Esophagus (tissue), 2 donors: Measurements from ENCODE around the gene RNPEPL1. TPM values are rescaled to one million over a fixed set of nuclear protein-coding genes. Genes with fewer than 3 reads are reported as not detected.

Source experiments
- H3K27ac ChIP-seq, 2 donors: one replicate each; pipeline ENCODE4 v1.5.1; 2013; ENCODE audit warnings: low read depth in 2 of 2, mild to moderate bottlenecking in 2 of 2, inconsistent platforms in 1 of 2, low read length in 1 of 2, moderate library complexity in 1 of 2
- H3K27me3 ChIP-seq, 2 donors: one replicate each; pipeline ENCODE4 v1.6.1; 2013; ENCODE audit warnings: low read length in 2 of 2, control low read depth in 1 of 2, mild to moderate bottlenecking in 1 of 2; ENCODE audit not compliant: insufficient read depth in 2 of 2, control insufficient read depth in 1 of 2
- H3K36me3 ChIP-seq, 2 donors: one replicate each; pipeline ENCODE4 v1.6.1; 2013; ENCODE audit warnings: low read length in 1 of 2; ENCODE audit not compliant: control insufficient read depth in 2 of 2, insufficient read depth in 2 of 2
- H3K4me1 ChIP-seq, 2 donors: one replicate each; pipeline ENCODE4 v1.6.1; 2013; ENCODE audit warnings: low read length in 1 of 2; ENCODE audit not compliant: control insufficient read depth in 2 of 2, insufficient read depth in 2 of 2
- H3K4me3 ChIP-seq, 2 donors: one replicate each; pipeline ENCODE4 v1.5.1; 2013; ENCODE audit warnings: low read length in 2 of 2, mild to moderate bottlenecking in 2 of 2, low read depth in 1 of 2, moderate library complexity in 1 of 2
- H3K9me3 ChIP-seq, 2 donors: one replicate each; pipeline ENCODE4 v1.6.1; 2013; ENCODE audit warnings: mild to moderate bottlenecking in 2 of 2, low read depth in 1 of 2, low read length in 1 of 2, moderate library complexity in 1 of 2; ENCODE audit not compliant: control insufficient read depth in 2 of 2, insufficient read depth in 1 of 2
- WGBS, 2 donors: extraction: QIAGEN DNeasy Blood & Tissue Kit; methylation state at CpG; one replicate each; pipeline ENCODE4 v1.1.7; 2013; 5-methylcytosine and 5-hydroxymethylcytosine counted together
- polyA plus RNA-seq, 2 donors: library from polyadenylated mRNA; stranded (reverse); fragments of 200-250 nt; gene quantifications; one replicate each; pipeline ENCODE4 v1.2.3, GENCODE V29; 2013
- donor health status: healthy with polysubstance abuse.
- donor health status: Bipolar disorder and iron deficiency.

RNPEPL1 gene
- polyA plus RNA-seq, 2 donors, result 65.9 to 160 TPM

- WGBS, 2 donors, result 60 to 69% methylated on average over 18 to 20 of the region's 20 CpGs
- Histone ChIP-seq H3K27ac (no peak overlapping the region), H3K36me3 (peaks cover 0 to 6% of the 10 kb centered on the region in 2 donors), H3K9me3 (peaks cover 0 to 4% of the 10 kb centered on the region in 2 donors), H3K4me3 (no peak overlapping the region), H3K27me3 (no peaks in the 10 kb centered on the region), H3K4me1 (peaks cover 0 to 4% of the 10 kb centered on the region in 2 donors)
Observed at GRCh38 chr2:240628808-240629618, 60.7 kb downstream of the RNPEPL1 start.

GRCh38 chr2:240629619-240629967 is 61.3 kb downstream of the RNPEPL1 start:
- peaks cover 0 to 6% of the 10 kb centered on the region in 2 donors for H3K36me3 ChIP-seq
- H3K27me3 ChIP-seq, result no peaks in the 10 kb centered on the region
- H3K4me1 ChIP-seq, result peaks cover 0 to 4% of the 10 kb centered on the region in 2 donors
- peaks cover 0 to 7% of the 10 kb centered on the region in 2 donors for H3K9me3 ChIP-seq
- H3K4me3 ChIP-seq, result no peak overlapping the region
- H3K27ac ChIP-seq, result no peak overlapping the region
- 87% methylated on average over 5 of the region's 5 CpGs for WGBS, 2 donors

- H3K4me1 ChIP-seq, result peaks cover 0 to 4% of the 10 kb centered on the region in 2 donors
- H3K27ac ChIP-seq, result no peak overlapping the region
- H3K27me3 ChIP-seq, result no peaks in the 10 kb centered on the region
- H3K36me3 ChIP-seq, result peaks cover 0 to 6% of the 10 kb centered on the region in 2 donors
- 94 to 95% methylated on average over 50 of the region's 50 CpGs for WGBS, 2 donors
- no peak overlapping the region for H3K4me3 ChIP-seq
- H3K9me3 ChIP-seq, result peaks cover 0 to 8% of the 10 kb centered on the region in 2 donors
Observed at GRCh38 chr2:240629968-240630770, 61.9 kb downstream of the RNPEPL1 start.

Other genes with a start within 250 kb of the RNPEPL1 start
- 10 to 100 TPM; 57.9 to 82.0 TPM for gene GPC1, start 132.8 kb upstream of the RNPEPL1 start, polyA plus RNA-seq
- gene ANKMY1, start 10.5 kb upstream of the RNPEPL1 start, polyA plus RNA-seq, result 10 to 100 TPM in 1 of 2 donors, 1 to 10 TPM in 1; 4.8 to 16.2 TPM
- gene DUSP28, start 8.1 kb upstream of the RNPEPL1 start, polyA plus RNA-seq, result 1 to 10 TPM; 3.5 to 3.8 TPM
- gene CAPN10, start 18.2 kb downstream of the RNPEPL1 start, polyA plus RNA-seq, result 10 to 100 TPM; 17.5 to 28.4 TPM
- gene GPR35, start 57.0 kb downstream of the RNPEPL1 start, polyA plus RNA-seq, result 1 to 10 TPM; 2.1 to 3.1 TPM
- not detected for gene AQP12B, start 114.4 kb downstream of the RNPEPL1 start, polyA plus RNA-seq
- not detected for gene AQP12A, start 123.4 kb downstream of the RNPEPL1 start, polyA plus RNA-seq